Gastroesophageal sphincter (tissue), 4 donors: ENCODE results near the gene CAPN10. TPM values are rescaled to one million over a fixed set of nuclear protein-coding genes. Genes with fewer than 3 reads are reported as not detected.

Source experiments
- ATAC-seq: fragments of 150-250 bp; one replicate; pipeline ENCODE4 v1.9.1; 2016; ENCODE audit warnings: mild to moderate bottlenecking, moderate library complexity
- H3K27ac ChIP-seq, 4 donors: fragments of 200-600 bp; sonication (generic) in 3 of 4; 1 replicate in 3 of 4; 2 replicates in 1 of 4; pipeline ENCODE4 v1.5.1; 2016 to 2019
- H3K27me3 ChIP-seq: fragments of 200-600 bp; sonication (generic); one replicate; pipeline ENCODE4 v1.5.1; 2019
- H3K36me3 ChIP-seq, 2 donors: fragments of 200-600 bp; sonication (generic); one replicate each; pipeline ENCODE4 v1.5.1; 2019; ENCODE audit warnings: control low read depth in 1 of 2
- H3K4me1 ChIP-seq, 3 donors: fragments of 200-600 bp; sonication (generic); 1 replicate in 2 of 3; 2 replicates in 1 of 3; pipeline ENCODE4 v1.5.1; 2016 to 2019; ENCODE audit warnings: control low read depth in 2 of 3
- H3K4me3 ChIP-seq, 2 donors: fragments of 200-600 bp; sonication (generic); one replicate each; pipeline ENCODE4 v1.5.1; 2019; ENCODE audit warnings: mild to moderate bottlenecking in 1 of 2, moderate library complexity in 1 of 2
- H3K9me3 ChIP-seq, 3 donors: fragments of 200-600 bp; sonication (generic); one replicate each; pipeline ENCODE4 v1.5.1; 2017 to 2019; ENCODE audit warnings: control low read depth in 2 of 3
- CTCF ChIP-seq, 4 experiments: fragments of 200-600 bp in 2 of 4; fragments of 450-650 bp in 2 of 4; sonication (generic) in 1 of 4; IDR thresholded peaks; one replicate each; pipeline ENCODE4 v1.5.1; 2017 to 2019; ENCODE audit warnings: antibody characterized with exemption in 4 of 4, mild to moderate bottlenecking in 2 of 4, moderate library complexity in 2 of 4
- EP300 ChIP-seq: sonication (generic); formaldehyde crosslinking; IDR thresholded peaks from one replicate; pipeline ENCODE4 v1.6.1; 2017; ENCODE audit warnings: antibody characterized with exemption, mild to moderate bottlenecking
- POLR2A ChIP-seq, 2 donors: fragments of 450-650 bp; IDR thresholded peaks; one replicate each; pipeline ENCODE4 v1.6.1; 2017; ENCODE audit warnings: antibody characterized with exemption in 2 of 2, mild to moderate bottlenecking in 2 of 2, moderate library complexity in 1 of 2
- POLR2AphosphoS5 ChIP-seq: sonication (generic); formaldehyde crosslinking; IDR thresholded peaks from one replicate; pipeline ENCODE4 v1.6.1; 2017; ENCODE audit warnings: antibody characterized with exemption
- WGBS, 2 donors: methylation state at CpG; one replicate each; pipeline ENCODE4 v1.1.5; 2018; ENCODE audit warnings: low coverage in 1 of 2; 5-methylcytosine and 5-hydroxymethylcytosine counted together
- total RNA-seq, 4 donors: library from RNA; depleted of rRNA; stranded (reverse); fragments of >200 nt; gene quantifications; one replicate each; pipeline ENCODE4 v1.1.0, GENCODE V29; 2016

CAPN10 gene
- total RNA-seq, 4 donors from 2014 or later = 19.2 to 34.7 (median 23.2) TPM

DNA sequence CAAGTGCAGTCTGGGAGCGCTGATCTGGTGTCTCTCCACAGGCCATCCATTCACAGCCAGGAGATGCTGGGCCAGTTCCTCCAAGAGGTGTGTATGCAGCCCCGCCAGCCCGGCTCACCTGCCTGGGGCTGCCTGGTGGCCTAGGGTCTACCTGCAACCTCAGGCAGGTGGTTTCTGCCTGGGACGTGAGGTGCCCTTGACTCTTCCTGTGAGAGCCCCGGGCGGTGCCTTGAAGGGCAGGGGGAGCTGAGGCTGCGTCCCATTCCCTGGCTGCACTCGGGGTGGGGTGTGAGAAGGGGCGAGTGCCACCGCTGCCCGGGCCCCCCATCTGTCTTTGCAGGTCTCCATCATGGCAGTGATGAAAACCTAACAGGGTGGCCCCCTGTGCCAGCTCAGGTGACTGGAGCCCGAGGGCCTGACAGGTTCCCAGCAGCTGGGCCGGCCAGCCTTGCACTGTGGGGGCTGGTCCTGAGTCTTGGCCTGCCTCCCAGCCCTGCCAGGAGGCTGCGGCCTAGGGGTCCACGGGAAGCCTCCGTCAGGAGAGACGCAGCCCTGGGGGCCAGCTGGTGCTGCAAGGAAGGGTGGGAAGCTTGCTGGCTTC lies 11.9 kb downstream of the CAPN10 start:
- Histone ChIP-seq H3K4me1 (peaks cover 0 to 42% (median 0%) of the 10 kb centered on the region in 3 donors), H3K27me3 (no peaks in the 10 kb centered on the region), H3K36me3 (peaks cover 0 to 93% of the 10 kb centered on the region in 2 donors), H3K9me3 (no peaks in the 10 kb centered on the region), H3K27ac (no peak overlapping the region), H3K4me3 (no peak overlapping the region)
- TF ChIP-seq POLR2AphosphoS5 = no peak
- TF ChIP-seq EP300 = no peak
- no peak for TF ChIP-seq CTCF (IDR thresholded peaks at IDR 0.05)
- no peak for TF ChIP-seq POLR2A (IDR thresholded peaks at IDR 0.05)
- WGBS, 2 donors = no CpG with 5 or more reads among the region's 17 CpGs
- no peak for ATAC-seq

DNA sequence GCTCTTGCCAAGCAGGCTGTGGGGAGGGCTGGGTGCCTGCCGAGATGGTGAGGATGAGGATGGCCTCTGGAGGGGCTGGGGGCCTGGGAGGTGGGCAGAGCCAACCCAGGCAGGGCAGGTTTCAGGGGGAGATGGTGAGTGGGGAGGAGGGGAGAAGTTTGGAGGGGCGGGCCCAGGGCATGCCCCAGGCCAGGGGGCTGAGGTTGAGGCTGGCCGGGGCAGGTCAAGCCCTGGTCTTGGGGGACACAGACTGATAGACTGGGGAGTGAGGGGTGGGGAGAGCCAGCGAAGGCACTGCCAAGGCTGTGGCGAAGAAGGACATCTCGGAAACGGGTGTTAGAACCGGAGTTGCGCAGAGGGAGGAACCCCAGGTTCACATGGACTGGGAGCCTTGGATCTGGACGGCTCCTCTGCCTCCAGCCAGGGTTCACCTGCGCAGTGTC lies 12.6 kb downstream of the CAPN10 start:
- Histone ChIP-seq H3K4me1 (peaks cover 0 to 37% (median 0%) of the 10 kb centered on the region in 3 donors), H3K4me3 (no peak overlapping the region), H3K27me3 (no peaks in the 10 kb centered on the region), H3K9me3 (no peaks in the 10 kb centered on the region), H3K27ac (no peak overlapping the region), H3K36me3 (peaks cover 0 to 86% of the 10 kb centered on the region in 2 donors)
- no peak for ATAC-seq
- WGBS, 2 donors = 93% methylated on average over 8 of the region's 11 CpGs; no CpG with 5 or more reads in 1 of the 2 donors
- TF ChIP-seq EP300 = no peak
- TF ChIP-seq POLR2AphosphoS5 = no peak
- TF ChIP-seq POLR2A (IDR thresholded peaks at IDR 0.05) = no peak
- no peak for TF ChIP-seq CTCF (IDR thresholded peaks at IDR 0.05)

- WGBS, 2 donors = 96% methylated on average over 3 of the region's 16 CpGs; no CpG with 5 or more reads in 1 of the 2 donors
- TF ChIP-seq POLR2AphosphoS5 (no peak), CTCF (IDR thresholded peaks at IDR 0.05) (no peak), EP300 (no peak), POLR2A (IDR thresholded peaks at IDR 0.05) (no peak)
- Histone ChIP-seq H3K27ac (no peak overlapping the region), H3K27me3 (no peaks in the 10 kb centered on the region), H3K9me3 (no peaks in the 10 kb centered on the region), H3K36me3 (peaks cover 0 to 73% of the 10 kb centered on the region in 2 donors), H3K4me3 (no peak overlapping the region), H3K4me1 (peaks cover 0 to 30% (median 0%) of the 10 kb centered on the region in 3 donors)
- no peak for ATAC-seq
These were observed 14.0 kb downstream of the CAPN10 start for GRCh38 chr2:240600451-240600961.

- H3K36me3 ChIP-seq = peaks cover 0 to 66% of the 10 kb centered on the region in 2 donors
These were observed 14.7 kb downstream of the CAPN10 start for GRCh38 chr2:240601061-240601830.

GRCh38 chr2:240601831-240602160 lies 15.3 kb downstream of the CAPN10 start:
- no CpG with 5 or more reads among the region's 11 CpGs for WGBS, 2 donors
- Histone ChIP-seq H3K27ac (no peak overlapping the region), H3K9me3 (no peaks in the 10 kb centered on the region), H3K27me3 (no peaks in the 10 kb centered on the region), H3K4me1 (peaks cover 0 to 17% (median 0%) of the 10 kb centered on the region in 3 donors), H3K36me3 (peaks cover 0 to 60% of the 10 kb centered on the region in 2 donors), H3K4me3 (no peak overlapping the region)
- no peak for ATAC-seq
- TF ChIP-seq EP300 = no peak
- no peak for TF ChIP-seq POLR2A (IDR thresholded peaks at IDR 0.05)
- TF ChIP-seq CTCF (IDR thresholded peaks at IDR 0.05) = no peak

More at GRCh38 chr2:240601061-240601830, 14.7 kb downstream of the CAPN10 start:
- ATAC-seq = no peak
- Histone ChIP-seq H3K4me1 (peaks cover 0 to 22% (median 0%) of the 10 kb centered on the region in 3 donors), H3K27ac (no peak overlapping the region), H3K4me3 (no peak overlapping the region), H3K27me3 (no peaks in the 10 kb centered on the region), H3K9me3 (no peaks in the 10 kb centered on the region)
- 80 to 91% methylated on average over 1 to 6 of the region's 20 CpGs for WGBS, 2 donors
- TF ChIP-seq EP300 (no peak), POLR2AphosphoS5 (no peak)
